Measurements from ENCODE around the gene C5orf58. TPM values are rescaled to one million over a fixed set of nuclear protein-coding genes. Genes with fewer than 3 reads are reported as not detected.

Gene C5orf58
- polyA plus RNA-seq, 4 donors, result 0.30 to 0.59 TPM; not detected in 2

- no peak for DNase-seq (ENCODE audit: low read depth in 4 of 4, low spot score in 3 of 4)
Measured at GRCh38 chr5:170252720-170253350, 20.1 kb downstream of the C5orf58 start.

GRCh38 chr5:170254056-170254455 lies 21.3 kb downstream of the C5orf58 start:
- no peak for DNase-seq (ENCODE audit: low read depth in 4 of 4, low spot score in 3 of 4)

GRCh38 chr5:170256571-170256970 lies 23.8 kb downstream of the C5orf58 start:
- DNase-seq (ENCODE audit: low read depth in 4 of 4, low spot score in 3 of 4), result no peak

GRCh38 chr5:170257370-170257769 lies 24.6 kb downstream of the C5orf58 start:
- DNase-seq (ENCODE audit: low read depth in 4 of 4, low spot score in 3 of 4), result no peak

GRCh38 chr5:170261528-170262043 lies 28.8 kb downstream of the C5orf58 start:
- DNase-seq (ENCODE audit: low read depth in 4 of 4, low spot score in 3 of 4), result no peak

GRCh38 chr5:170262061-170263045 lies 29.6 kb downstream of the C5orf58 start:
- no peak for DNase-seq (ENCODE audit: low read depth in 4 of 4, low spot score in 3 of 4)

GRCh38 chr5:170263906-170264305 lies 31.1 kb downstream of the C5orf58 start:
- DNase-seq (ENCODE audit: low read depth in 4 of 4, low spot score in 3 of 4), result no peak

- peak; percentile 51 to 71 (median 59) for DNase-seq (ENCODE audit: low read depth in 4 of 4, low spot score in 3 of 4)
Measured at GRCh38 chr5:170265522-170265921, 32.7 kb downstream of the C5orf58 start.

- DNase-seq (ENCODE audit: low read depth in 4 of 4, low spot score in 3 of 4), result no peak
Measured at GRCh38 chr5:170266570-170267381, 34.0 kb downstream of the C5orf58 start.

GRCh38 chr5:170267431-170268152 lies 34.8 kb downstream of the C5orf58 start:
- DNase-seq (ENCODE audit: low read depth in 4 of 4, low spot score in 3 of 4), result peak; percentile 43 to 58 (median 46)

GRCh38 chr5:170268153-170268689 lies 35.4 kb downstream of the C5orf58 start:
- no peak for DNase-seq (ENCODE audit: low read depth in 4 of 4, low spot score in 3 of 4)

GRCh38 chr5:170268884-170269283 lies 36.1 kb downstream of the C5orf58 start:
- no peak for DNase-seq (ENCODE audit: low read depth in 4 of 4, low spot score in 3 of 4)

- DNase-seq (ENCODE audit: low read depth in 4 of 4, low spot score in 3 of 4), result no peak
Measured at GRCh38 chr5:170269579-170269978, 36.8 kb downstream of the C5orf58 start.

- no peak for DNase-seq (ENCODE audit: low read depth in 4 of 4, low spot score in 3 of 4)
Measured at GRCh38 chr5:170270293-170271069, 37.7 kb downstream of the C5orf58 start.

- no peak for DNase-seq (ENCODE audit: low read depth in 4 of 4, low spot score in 3 of 4)
Measured at GRCh38 chr5:170273968-170274710, 41.4 kb downstream of the C5orf58 start.

- no peak for DNase-seq (ENCODE audit: low read depth in 4 of 4, low spot score in 3 of 4)
Measured at GRCh38 chr5:170275376-170275994, 42.7 kb downstream of the C5orf58 start.

GRCh38 chr5:170276140-170276539 lies 43.4 kb downstream of the C5orf58 start:
- DNase-seq (ENCODE audit: low read depth in 4 of 4, low spot score in 3 of 4), result no peak

GRCh38 chr5:170277867-170278281 lies 45.1 kb downstream of the C5orf58 start:
- DNase-seq (ENCODE audit: low read depth in 4 of 4, low spot score in 3 of 4), result no peak

Measured in left renal pelvis (tissue), 4 donors.